Activated CD4-positive, alpha-beta T cell treated with anti-CD3 and anti-CD28 coated beads for 24 hours (primary cell): Measurements from ENCODE around the gene APBA2.
"Not testable (repeated sequence)": the region's sequence is repeated elsewhere in the genome, so short reads cannot be mapped to it uniquely, and the experiment has no call there.

ENCODE experiments used
- DNase-seq, 2 donors: peaks; one replicate each; pipeline ENCODE4 v3.0.0-alpha.2; 2020; ENCODE audit warnings: low read depth in 2 of 2

APBA2 gene

DNA sequence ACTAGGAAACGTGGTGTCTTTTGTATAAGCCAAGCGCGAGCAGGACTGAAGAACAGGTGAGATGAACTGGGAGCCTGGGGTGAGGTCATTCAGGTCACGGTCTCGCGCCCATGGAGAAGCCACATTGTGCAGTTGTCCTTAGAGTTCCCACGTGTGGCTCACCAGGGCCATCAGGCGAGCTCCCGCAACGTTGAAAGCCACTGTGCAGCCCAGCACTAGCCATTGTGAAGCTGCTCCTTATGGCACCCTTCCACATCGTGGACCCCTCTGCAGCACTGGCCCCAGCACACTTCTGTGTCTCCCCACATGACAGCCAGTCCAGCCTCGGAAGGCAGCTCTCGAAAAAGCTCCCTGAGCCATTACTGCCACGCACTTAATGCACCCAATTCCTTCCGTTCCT is 7.6 kb upstream of the APBA2 start:
- no peak for DNase-seq

DNA sequence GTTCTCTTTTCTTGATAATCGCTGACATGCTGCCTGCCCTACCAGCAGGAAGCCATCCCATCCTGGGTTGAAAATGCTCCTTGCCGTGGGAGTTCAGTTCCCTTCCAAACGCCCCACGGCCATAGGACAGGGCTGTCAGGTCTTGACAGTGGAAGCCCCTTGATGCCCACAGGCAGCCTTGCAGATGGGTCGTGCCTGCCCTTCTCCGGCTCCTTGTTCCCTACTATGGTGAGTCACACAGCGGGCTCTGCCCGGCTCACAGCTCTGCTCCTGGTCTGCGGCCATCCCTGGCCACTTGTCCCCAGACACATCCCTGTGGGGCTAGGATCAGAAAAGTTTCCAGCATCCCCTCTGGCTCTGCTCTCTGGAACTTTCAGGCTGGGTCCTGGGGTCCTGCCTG is 6.2 kb upstream of the APBA2 start:
- DNase-seq: no peak

DNA sequence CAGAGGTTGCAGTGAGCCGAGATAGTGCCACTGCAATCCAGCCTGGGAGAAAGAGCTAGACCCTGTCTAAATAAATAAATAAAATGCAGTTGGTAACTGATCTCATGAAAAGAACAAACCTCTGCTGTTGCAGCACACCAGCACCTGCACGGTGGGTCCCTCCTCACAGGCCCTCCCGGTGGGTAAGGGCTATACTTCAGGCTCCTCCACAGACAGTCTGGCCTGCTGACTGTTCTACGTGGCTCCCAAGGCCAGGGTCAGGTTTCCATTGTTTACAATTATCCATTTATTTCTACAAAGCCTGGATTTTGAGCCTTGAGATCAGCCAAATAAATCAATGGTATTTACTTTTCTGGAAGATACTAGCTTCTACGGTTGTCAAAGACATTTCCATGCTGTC is 5.1 kb upstream of the APBA2 start:
- DNase-seq: no peak

DNA sequence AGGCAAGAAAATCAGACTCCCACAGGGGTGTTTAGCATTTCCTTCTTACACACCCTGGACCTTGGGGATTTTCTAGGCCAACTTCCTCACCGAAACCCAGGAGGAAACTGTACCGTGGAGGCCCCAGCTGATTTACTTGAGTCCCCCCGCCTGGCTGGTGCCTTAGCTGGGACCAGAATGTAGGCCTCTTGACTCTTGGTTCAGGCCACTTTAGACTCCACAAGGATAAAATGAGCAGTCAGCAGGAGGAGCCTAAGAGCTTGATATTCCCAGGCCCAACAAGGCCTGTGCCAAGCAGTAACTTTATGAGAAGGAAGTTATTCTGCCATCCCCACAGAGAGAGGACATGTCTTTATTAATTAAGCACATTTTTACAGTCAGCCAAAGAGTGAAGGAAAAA is 4.6 kb upstream of the APBA2 start:
- DNase-seq: no peak

DNA sequence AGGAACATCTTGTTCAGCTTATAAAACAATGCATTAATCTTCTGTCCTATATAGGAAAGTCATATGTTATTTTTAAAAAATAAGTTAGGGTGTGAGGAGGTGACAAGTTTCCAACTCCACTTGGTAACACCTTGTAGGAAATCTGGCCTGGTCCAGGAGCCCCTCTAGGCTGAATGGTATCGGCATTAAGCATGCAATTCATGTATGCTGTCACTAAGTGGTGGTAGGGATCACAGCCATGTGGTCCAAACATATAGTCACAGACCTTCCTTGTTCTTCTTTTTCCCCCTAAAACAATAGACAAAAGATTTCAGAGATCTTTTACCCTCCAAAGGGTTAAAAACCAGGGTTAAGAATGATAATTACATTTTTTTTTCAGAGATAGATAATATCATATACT is 4.2 kb upstream of the APBA2 start:
- DNase-seq: no peak

DNA sequence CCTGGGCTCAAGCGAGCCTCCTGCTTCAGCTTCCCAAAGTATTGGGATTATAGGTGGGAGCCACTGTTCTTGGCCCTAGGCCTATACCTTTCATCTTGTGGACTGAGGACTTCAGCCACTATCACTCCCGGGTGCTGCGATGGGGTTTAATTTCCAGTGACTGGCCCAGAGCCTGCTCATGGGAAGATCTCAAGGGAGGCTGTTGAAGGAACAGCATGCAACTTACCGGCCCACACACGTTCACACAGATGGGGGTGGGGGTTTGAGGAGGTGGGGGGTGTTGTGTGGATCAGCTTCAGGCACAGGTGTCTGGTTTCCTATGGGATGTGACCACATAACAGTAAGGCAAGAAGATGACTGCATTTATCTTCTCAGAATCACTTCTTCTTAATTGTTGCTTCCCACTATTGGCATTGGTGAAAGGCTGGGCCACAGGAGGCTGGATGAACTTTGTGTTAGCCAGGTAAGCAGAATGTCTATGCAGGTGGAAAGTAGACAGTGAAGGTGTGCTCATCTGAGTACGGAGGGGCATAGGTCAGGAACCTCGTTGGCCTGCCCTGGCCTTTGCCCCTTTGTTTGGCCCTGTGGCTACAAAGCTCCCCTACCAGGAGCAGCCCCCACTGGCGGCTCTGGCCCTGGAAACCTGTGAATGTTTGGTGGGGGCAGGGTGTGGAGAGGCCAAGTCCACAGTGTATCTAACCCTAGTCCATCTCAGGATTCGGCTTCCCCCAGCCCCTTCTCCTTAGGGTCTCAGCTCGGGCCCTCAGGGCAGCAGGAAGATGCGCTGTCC is 1.4 kb upstream of the APBA2 start:
- no peak for DNase-seq

DNA sequence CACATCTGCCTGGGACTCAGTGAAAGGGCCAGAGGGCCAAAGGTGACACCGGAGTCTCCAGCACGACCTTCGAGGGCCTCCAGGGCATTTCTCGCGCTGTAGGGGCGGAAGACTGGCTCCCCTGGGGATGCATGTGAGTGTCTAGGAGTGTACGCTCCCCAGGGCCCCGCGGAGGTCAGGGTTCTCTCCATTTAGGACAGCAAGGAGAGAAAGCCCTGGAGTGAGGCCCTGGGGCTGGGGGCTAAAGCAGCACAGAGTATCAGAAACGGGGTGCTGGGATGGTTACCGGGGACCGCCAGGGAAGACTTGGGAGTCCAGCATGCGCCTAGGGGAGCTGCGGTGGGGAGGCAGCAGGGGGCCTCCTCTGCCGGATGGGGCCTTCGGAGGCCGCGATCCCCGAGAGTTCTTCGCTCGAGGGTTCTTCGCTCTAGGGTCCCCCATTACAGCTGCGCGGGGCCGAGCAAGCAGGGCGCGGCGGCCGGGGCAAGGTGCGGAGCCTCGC is 595 bp upstream of the APBA2 start:
- DNase-seq: no peak

DNA sequence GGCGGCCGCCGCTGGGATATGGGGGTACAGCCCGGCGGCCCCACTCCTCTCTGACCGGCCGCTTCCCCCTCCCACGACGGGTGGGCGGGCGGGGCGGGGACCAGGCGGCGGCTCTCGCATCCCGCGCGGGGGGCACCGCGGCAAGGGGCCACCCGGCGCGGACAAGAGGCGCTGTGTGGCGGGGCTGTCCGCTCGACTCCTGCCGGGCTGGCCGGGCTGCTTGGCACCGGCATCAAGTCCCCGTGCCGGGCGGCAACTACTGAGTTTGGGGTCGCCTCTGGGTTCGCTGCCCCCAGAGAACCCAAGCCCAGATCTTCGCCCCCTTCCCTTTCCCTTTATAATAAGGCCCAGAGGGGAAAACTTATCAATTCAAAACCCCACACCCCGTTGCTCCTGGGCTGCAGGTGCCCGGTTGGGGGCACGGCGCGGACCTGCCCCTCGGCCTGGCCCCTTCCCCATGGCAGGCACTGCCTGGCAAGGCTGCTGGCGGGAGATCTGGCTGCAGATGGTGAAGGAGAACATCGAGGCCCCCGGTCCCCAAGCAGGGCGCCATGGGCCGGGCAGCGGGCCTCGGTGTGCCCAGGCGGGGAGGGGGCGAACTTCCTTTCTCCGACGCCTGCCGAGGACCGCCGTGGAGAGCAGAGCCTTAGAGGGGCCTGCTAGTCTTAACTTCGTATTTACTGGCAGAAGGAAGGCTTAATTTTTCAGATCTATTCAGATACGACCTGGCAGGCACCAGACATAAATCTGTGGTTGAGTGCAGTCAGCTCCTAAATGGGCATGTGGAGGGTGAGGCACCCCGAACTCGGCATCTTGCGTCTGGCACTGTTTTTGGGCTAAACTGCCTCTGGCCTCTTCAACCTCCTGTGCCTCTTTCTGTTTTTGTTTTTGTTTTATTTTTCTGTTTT is 911 bp downstream of the APBA2 start:
- no peak for DNase-seq

DNA sequence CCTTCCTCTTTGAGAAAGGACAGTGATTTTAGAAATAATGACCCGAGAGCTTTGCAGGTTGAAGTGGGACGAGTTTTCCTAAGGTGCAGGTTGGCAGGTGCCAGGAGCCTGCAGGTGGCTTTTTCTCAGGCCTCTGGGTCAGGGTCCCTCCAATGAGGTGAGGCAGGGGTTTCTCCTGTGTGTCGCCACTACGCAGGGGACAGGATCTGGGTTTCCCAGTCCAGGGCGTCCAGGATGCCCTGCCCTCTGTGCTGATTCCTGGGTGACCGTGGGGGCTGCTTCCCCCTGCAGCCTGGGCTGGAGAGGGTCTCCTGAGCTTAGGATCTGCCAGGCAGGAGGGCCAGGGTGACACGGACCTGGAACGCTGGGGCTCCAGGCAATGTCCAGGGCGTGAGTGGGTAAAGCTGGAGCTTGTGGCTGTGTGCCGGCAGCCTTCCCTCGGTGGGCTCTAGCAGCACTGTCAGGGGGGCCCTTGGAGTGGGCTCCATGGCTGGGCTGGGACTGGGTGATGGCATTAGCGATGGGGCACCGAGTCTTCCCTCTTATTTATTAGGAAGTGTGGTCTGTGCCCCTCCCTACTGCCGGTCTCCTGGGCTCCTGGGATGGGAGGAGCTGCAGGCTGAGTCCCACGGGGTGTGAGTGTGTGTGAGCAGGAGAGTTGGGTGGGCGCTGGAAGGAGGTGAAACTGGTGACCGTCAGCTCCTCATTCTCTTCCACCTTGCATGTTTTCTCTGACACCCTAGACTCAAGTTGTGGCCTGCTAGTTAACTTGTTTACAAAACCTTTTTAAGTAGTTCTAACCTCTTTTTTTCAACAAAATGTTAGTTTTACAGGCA is 1.8 kb downstream of the APBA2 start:
- no peak for DNase-seq

DNA sequence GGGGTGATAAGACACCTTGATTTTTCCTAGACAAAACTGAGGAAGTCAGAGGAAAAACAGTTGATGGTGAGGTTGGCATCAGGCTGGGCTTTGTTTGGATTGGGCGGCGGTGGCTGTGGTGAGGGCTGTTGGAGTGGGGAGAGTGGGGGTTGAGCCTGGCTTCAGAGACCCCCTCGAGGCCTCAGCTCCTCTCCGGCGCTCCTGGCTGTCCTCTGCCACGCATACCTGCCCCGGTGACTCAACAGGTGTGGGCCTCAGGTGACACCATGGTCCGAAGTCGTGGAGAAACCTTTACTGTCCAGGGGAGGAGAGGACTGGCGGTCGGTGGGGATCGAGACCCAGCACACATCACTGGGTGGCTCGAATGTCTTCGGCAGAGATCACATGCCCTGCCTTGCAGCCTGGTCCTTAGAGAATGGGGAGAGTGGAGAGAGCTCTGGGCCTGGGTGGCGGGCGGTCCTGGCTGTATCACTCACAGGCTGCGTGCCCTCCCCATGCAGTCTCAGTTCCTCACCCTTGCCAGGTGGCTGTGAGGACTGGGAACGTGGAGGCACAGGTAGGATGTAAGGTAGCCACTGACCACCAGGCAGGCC is 2.6 kb downstream of the APBA2 start:
- DNase-seq: no peak

DNA sequence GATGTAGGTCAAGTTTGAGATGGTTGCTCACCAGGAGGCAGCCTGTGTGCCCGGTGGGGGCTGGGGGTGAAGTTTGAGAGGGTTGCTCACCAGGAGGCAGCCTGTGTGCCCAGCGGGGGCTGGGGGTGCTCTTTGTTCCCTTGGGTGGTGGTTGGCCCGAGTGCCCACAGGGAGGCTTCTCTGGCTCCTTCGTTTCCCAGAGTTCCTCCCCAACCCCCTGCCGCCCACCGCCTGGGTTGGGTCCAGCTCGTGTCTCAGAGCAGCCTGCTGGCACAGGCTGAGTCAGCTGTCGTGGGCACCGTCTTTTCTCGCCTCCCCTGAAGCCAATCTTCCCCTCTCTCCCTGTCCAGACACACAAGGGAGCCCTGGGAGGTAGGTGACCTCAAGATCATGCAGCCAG is 3.1 kb downstream of the APBA2 start:
- no peak for DNase-seq

DNA sequence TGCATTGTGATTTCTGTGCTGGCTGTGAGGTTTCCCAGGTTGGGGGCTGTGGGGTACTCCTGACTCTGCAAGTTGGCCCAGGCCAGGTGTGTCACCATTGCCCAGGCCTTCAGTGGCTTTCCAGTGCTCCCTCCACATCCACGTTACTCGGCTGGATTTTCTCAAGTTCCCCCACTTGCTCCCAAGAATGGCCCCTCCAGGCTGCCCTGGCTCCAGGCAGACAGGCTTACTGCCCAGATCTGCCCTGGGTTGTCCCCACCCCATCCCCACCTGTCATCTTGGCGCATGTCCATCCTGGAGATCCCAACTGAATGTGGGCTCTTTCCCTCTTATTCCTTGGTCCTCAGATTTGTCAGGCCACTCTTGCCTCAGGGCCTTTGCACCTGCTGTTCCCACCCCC is 3.6 kb downstream of the APBA2 start:
- no peak for DNase-seq

DNA sequence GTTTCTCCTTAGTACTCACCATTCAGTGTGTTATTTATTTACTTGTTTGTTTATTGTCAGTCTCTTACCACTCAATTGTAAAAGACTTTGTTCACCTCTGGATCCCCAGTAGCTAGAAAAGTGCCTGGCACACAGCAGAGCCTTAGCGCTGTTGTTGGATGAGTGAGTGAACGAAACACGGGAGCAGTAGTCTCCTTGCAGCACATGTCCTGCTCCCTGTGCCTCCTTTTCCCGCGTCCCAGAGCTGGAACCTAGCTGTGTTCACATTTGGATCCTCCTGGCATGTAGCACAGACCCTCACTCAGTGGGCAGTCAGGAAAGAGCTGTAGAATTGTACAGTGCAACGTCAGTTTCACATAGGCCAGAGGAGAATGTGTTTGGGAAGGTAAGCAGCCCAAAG is 4.1 kb downstream of the APBA2 start:
- not testable (repeated sequence) for DNase-seq

DNA sequence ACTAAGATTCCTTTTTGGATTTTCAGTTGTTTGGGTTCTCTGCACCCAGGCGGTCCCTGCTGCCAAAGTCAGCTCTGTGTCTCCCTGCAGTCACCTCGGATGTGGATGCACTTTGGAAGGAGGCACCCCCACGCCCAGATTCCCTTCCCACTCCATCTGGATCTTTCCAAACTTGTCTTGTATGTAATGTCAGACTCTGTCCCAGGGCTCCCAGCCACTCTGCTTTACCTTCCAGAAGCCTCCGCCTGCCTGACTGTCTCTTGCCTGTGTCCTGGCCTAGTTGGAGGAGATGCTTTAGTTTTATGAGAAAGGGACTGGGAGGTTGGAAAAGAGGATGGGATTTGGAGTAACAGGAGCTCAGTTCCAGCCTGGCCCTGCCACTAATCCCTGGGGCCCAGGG is 4.5 kb downstream of the APBA2 start:
- not testable (repeated sequence) for DNase-seq

DNA sequence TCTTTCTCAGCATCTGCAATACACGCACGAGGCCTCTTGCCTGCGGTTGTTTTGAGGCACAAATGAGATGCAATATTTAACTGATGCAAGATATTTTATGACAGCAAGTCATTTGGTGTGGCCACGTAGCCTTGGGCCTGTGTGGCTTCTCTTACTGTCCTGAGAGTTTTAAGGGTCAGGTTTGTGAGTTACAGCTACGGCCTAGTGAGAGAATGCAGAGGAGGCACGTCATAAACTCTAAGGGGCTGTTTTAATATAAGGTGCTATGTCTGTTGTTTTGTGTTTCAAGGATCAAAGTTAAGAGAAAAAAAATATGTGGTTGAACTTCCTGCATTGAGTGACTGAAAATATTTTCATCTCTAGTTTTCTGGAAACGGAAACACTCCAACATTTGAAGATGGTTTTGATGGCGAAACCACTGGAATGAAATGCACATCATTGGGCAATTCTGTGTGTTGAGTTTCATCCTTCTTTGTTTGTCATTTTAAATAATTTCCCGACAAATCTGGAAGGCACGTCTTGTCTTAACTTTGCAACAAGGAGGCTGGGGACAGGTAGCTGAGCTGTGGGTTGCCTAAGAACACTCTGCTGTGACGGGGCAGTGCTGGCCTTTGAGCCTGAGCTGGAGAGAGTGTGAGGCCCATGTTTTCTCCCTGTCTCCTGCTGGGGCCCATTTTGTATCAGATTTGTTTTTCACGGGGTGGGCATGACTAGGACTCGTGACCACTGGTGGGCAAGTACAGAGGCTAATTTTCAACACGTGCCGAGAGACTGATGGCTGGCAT is 5.1 kb downstream of the APBA2 start:
- no peak for DNase-seq

DNA sequence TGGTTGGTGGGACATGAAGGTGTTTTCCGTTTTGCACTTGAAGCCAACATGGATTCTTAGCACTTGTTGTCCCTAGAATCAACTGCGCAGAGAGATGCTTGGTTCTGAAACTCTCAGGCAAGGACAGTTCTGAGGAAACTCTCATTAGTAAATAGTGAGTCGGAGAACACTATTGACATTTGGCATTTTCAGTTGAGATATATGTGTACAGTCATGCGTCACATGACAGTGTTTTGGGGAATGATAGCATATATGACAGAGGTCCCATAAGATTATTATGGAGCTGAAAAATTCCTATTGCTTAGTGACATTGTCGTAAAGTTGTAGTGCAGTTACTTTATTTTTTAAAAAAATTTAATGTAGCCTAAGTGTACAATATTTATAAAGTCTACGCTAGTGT is 5.8 kb downstream of the APBA2 start:
- no peak for DNase-seq

DNA sequence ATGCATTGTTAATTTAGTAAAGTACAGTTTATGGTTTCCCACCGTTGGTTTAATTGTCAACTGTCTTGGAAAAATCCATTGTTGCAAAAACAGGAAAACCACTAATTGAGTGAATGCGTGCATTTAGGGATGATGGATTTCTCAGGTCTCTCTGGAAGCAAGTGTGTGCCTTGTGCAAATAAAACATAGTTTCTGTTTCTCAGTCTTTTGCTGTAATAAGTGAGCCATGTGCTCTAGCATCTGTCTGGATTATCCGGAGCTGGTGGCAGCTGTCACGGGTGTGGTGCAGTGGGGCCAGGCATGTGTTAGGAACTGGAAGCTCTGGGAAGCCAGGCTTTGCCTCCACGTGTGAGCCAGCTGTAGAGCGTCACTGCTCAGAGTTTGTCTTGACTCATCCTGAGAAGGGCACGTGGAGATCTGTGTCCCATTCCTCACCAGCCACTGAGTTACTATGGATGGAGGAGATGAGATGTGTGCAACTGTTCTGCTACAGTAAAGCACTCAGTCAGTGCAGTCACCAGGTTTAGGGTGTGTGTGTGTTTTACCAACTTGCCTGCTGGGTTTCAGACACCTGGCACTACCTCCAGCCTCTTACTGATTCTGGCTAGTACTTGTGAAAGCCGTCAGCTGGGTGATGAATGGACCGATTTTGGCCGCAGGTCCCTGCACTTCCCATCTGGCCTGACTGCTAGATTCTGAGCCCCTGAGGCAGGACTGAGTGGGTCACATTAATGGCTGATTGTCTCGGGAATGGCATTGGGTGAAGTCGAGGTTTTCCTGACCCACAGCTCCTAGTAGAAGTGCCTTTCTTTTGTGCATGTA is 7.2 kb downstream of the APBA2 start:
- DNase-seq: no peak

DNA sequence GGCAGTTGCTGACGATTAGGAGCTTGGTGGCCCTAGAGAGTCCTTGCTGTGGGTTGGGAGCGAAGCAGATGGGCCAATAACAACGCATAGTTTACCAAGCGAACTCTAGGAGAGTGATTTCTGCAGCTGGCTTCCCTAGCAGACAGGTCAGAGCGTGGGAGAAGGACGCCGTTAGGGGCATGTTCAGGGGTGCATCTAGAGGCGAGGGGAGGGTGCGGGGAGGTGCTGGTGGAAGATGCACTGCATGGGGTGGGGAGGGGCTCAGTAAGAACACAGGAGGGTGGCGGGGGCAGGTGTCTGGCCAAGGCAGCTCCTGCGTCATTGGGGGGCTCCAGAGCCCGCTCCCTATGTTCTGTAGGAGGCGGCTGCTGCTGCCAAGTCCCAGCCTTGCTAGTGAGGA is 8.9 kb downstream of the APBA2 start:
- no peak for DNase-seq

DNA sequence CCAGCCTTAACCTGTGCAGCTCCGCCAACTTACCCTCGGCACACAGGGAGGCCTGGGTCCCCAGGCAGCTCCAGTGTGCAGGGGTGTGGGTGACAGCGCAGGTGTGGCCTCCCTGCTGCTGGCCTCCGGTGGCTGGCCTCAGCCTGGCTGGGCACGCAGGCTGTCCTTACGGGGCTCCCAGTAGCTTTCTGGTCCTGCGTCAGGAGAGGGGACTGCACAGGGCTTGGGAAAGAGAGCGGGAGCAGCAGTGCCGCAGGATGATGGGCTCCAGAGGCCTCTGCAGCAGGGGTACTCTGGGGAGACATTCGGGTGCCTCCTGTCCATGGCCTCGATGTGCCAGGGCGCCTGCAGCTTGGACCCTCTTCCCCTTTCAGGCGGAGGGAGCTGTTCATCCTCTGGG is 9.4 kb downstream of the APBA2 start:
- DNase-seq: no peak

DNA sequence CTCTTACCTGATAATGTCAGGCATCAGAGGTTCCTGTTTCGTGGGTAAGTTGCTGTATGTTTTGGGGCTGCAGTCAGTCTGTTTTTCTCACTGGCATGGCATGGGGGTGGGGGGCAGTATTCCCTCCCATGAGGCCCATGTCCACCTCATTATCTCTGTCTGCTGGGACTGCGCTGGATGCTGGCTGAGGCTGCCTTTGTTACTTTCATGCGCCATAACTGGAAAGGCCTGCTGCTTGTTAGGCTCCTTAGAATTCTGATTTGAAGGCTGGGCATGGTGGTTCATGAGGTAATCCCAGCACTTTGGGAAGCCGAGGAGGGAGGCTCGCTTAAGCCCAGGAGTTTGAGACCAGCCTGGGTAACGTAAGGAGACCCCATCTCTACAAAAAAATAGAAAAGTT is 9.8 kb downstream of the APBA2 start:
- no peak for DNase-seq
